DOHH2 (cell line): ENCODE measurements around the gene LTA.

Experiments used
- H3F3A ChIP-seq: fragments of 200-600 bp; sonication (generic), shearing (Covaris generic); 2 replicates; pipeline ENCODE4 v1.6.0; 2016; ENCODE audit warnings: antibody characterized with exemption, mild to moderate bottlenecking; ENCODE audit not compliant: control insufficient read depth, insufficient read depth
- H3K27ac ChIP-seq: fragments of 200-600 bp; sonication (generic); 2 replicates; pipeline ENCODE4 v1.5.1; 2014; ENCODE audit warnings: low read depth, mild to moderate bottlenecking, low read length, moderate library complexity
- H3K27me3 ChIP-seq: fragments of 200-600 bp; sonication (generic); 2 replicates; pipeline ENCODE4 v1.6.1; 2014; ENCODE audit warnings: mild to moderate bottlenecking, low read length, mixed read lengths; ENCODE audit not compliant: control insufficient read depth
- H3K36me3 ChIP-seq: fragments of 200-600 bp; sonication (generic); 2 replicates; pipeline ENCODE4 v1.6.1; 2014; ENCODE audit warnings: mild to moderate bottlenecking, low read length, moderate library complexity, mixed read lengths; ENCODE audit not compliant: control insufficient read depth
- H3K4me1 ChIP-seq: fragments of 200-600 bp; sonication (generic); 2 replicates; pipeline ENCODE4 v1.6.1; 2014; ENCODE audit warnings: mild to moderate bottlenecking, low read length, mixed read lengths; ENCODE audit not compliant: control insufficient read depth
- H3K4me2 ChIP-seq: fragments of 200-600 bp; sonication (generic); 2 replicates; pipeline ENCODE4 v1.6.0; 2014; ENCODE audit warnings: mild to moderate bottlenecking, low read length, moderate library complexity
- H3K4me3 ChIP-seq: fragments of 200-600 bp; sonication (generic); 2 replicates; pipeline ENCODE4 v1.5.1; 2014; ENCODE audit warnings: mild to moderate bottlenecking, low read length, mixed read lengths
- H3K79me2 ChIP-seq: fragments of 200-600 bp; sonication (generic); 2 replicates; pipeline ENCODE4 v1.6.1; 2014; ENCODE audit warnings: mild to moderate bottlenecking, low read length, mixed read lengths; ENCODE audit not compliant: control insufficient read depth
- H3K9me2 ChIP-seq: fragments of 200-600 bp; sonication (generic); replicated peaks from 2 replicates; pipeline ENCODE4 v1.6.1; 2014; ENCODE audit warnings: mild to moderate bottlenecking, low read length, mixed read lengths; ENCODE audit not compliant: control insufficient read depth
- H3K9me3 ChIP-seq: fragments of 200-600 bp; sonication (generic); 2 replicates; pipeline ENCODE4 v1.6.1; 2014; ENCODE audit warnings: antibody characterized with exemption, low read length, mixed read lengths; ENCODE audit not compliant: control insufficient read depth, insufficient read depth
- H4K20me1 ChIP-seq: fragments of 200-600 bp; sonication (generic); 2 replicates; pipeline ENCODE4 v1.6.0; 2014; ENCODE audit warnings: low read depth, mild to moderate bottlenecking, antibody characterized with exemption, low read length, moderate library complexity; ENCODE audit not compliant: control insufficient read depth, insufficient read depth
- CTCF ChIP-seq: fragments of 200-600 bp; sonication (generic); IDR thresholded peaks from one replicate; pipeline ENCODE4 v1.5.1; 2014; ENCODE audit warnings: antibody characterized with exemption, mild to moderate bottlenecking, low read depth, low read length; ENCODE audit not compliant: poor library complexity, severe bottlenecking
- EZH2phosphoT487 ChIP-seq: fragments of 200-600 bp; sonication (generic); IDR thresholded peaks from 2 replicates; pipeline ENCODE4 v1.6.1; 2017; ENCODE audit warnings: borderline replicate concordance, mild to moderate bottlenecking, antibody characterized with exemption, low read length, moderate library complexity, mixed read lengths

LTA gene

GRCh38 chr6:31621991-31622390 is 49.9 kb downstream of the LTA start:
- Histone ChIP-seq H3K79me2 (peaks cover 58% of the 10 kb centered on the region), H3K4me3 (peak overlapping the region; percentile 93), H3K4me2 (peak overlapping the region; percentile 90), H3K27ac (peak overlapping the region; percentile 78; the same call in 1 of the 2 replicates), H3K36me3 (peaks cover 63% of the 10 kb centered on the region), H4K20me1 (peaks cover 14% of the 10 kb centered on the region), H3K9me2 (no peaks in the 10 kb centered on the region), H3K27me3 (no peaks in the 10 kb centered on the region), H3K4me1 (peaks cover 22% of the 10 kb centered on the region), H3K9me3 (no peaks in the 10 kb centered on the region), H3F3A (peaks cover 11% of the 10 kb centered on the region)
- TF ChIP-seq EZH2phosphoT487 (no peak), CTCF (no peak)

- Histone ChIP-seq H3K79me2 (peaks cover 64% of the 10 kb centered on the region), H3K36me3 (peaks cover 70% of the 10 kb centered on the region), H3F3A (peaks cover 8% of the 10 kb centered on the region), H3K9me3 (no peaks in the 10 kb centered on the region), H4K20me1 (peaks cover 14% of the 10 kb centered on the region), H3K4me2 (peak overlapping the region; percentile 90), H3K27ac (no peak overlapping the region), H3K4me3 (peak overlapping the region; percentile 93), H3K4me1 (peaks cover 20% of the 10 kb centered on the region), H3K9me2 (no peaks in the 10 kb centered on the region), H3K27me3 (no peaks in the 10 kb centered on the region)
- TF ChIP-seq EZH2phosphoT487 (no peak), CTCF (no peak)
These were observed 50.6 kb downstream of the LTA start for GRCh38 chr6:31622684-31623091.
